Heart left ventricle (tissue), 16 donors: Measurements from ENCODE around the gene ATG2A. TPM values are rescaled to one million over a fixed set of nuclear protein-coding genes. Genes with fewer than 3 reads are reported as not detected.

Source experiments
- ATAC-seq, 4 donors: fragments of 200-7000 bp; cut with Tn5 transposase; one replicate each; pipeline ENCODE4 v1.9.1; 2020 to 2022; ENCODE audit warnings: moderate library complexity in 4 of 4, mild to moderate bottlenecking in 3 of 4, moderate number of reproducible peaks in 1 of 4
- DNase-seq, 5 donors: peaks; one replicate each; pipeline ENCODE4 v3.0.0-alpha.2; 2020
- H3K27ac ChIP-seq, 12 donors: fragments of 200-600 bp; sonication (generic) in 4 of 12; one replicate each; pipeline versions ENCODE4 v1.5.0 to v1.8.0; 2016 to 2022; ENCODE audit warnings: mild to moderate bottlenecking in 2 of 12
- H3K27me3 ChIP-seq, 9 donors: fragments of 200-600 bp; sonication (generic) in 2 of 9; one replicate each; pipeline versions ENCODE4 v1.5.1 to v1.8.0; 2016 to 2022; ENCODE audit warnings: mild to moderate bottlenecking in 3 of 9
- H3K36me3 ChIP-seq, 9 donors: fragments of 200-600 bp; sonication (generic) in 2 of 9; one replicate each; pipeline versions ENCODE4 v1.5.0 to v1.8.0; 2018 to 2022; ENCODE audit warnings: mild to moderate bottlenecking in 2 of 9
- H3K4me1 ChIP-seq, 12 donors: fragments of 200-600 bp; sonication (generic) in 4 of 12; one replicate each; pipeline versions ENCODE4 v1.5.0 to v1.8.0; 2016 to 2022; ENCODE audit warnings: mild to moderate bottlenecking in 3 of 12
- H3K4me3 ChIP-seq, 12 donors: fragments of 200-600 bp; sonication (generic) in 4 of 12; one replicate each; pipeline versions ENCODE4 v1.5.0 to v1.8.0; 2017 to 2022; ENCODE audit warnings: mild to moderate bottlenecking in 9 of 12, moderate library complexity in 4 of 12
- H3K9me3 ChIP-seq, 12 donors: fragments of 200-600 bp; sonication (generic) in 4 of 12; one replicate each; pipeline versions ENCODE4 v1.5.0 to v1.8.0; 2016 to 2022; ENCODE audit warnings: mild to moderate bottlenecking in 1 of 12
- POLR2A ChIP-seq, 2 donors: fragments of 450-650 bp; IDR thresholded peaks; one replicate each; pipeline ENCODE4 v1.6.1; 2017; ENCODE audit warnings: antibody characterized with exemption in 2 of 2, mild to moderate bottlenecking in 2 of 2, moderate library complexity in 2 of 2
- WGBS, 4 donors: extraction: QIAGEN DNeasy Blood & Tissue Kit in 2 of 4; methylation state at CpG; one replicate each; pipeline versions ENCODE4 v1.1.5 to v1.1.7; 2013 to 2018; 5-methylcytosine and 5-hydroxymethylcytosine counted together
- intact Hi-C, 10 donors: fragments of 100-400 bp; cut with DNase I; formaldehyde crosslinking; loops; one replicate each; pipeline versions ENCODE4 v1.11.1 to v1.14.2; 2022
- polyA plus RNA-seq, 2 donors: library from polyadenylated mRNA; stranded (reverse); fragments of 200-250 nt; gene quantifications; one replicate each; pipeline ENCODE4 v1.2.3, GENCODE V29; 2013
- total RNA-seq, 9 donors: library from RNA; depleted of rRNA in 2 of 9; stranded (reverse); fragments of >200 nt in 2 of 9; fragmentation: NEBNext Ultra II Directional in 3 of 9; extraction: Animal tissue kit (Norgen Biotek cat#: 25700) in 3 of 9; gene quantifications; one replicate each; pipeline versions ENCODE4 v1.1.0 to v1.2.4, GENCODE V29; 2016 to 2023
- TF ChIP-seq, protein P1 (sequence below), 12 donors: fragments of 200-600 bp; sonication (generic) in 4 of 12; IDR thresholded peaks; one replicate each; pipeline versions ENCODE4 v1.5.0 to v1.8.0; 2018 to 2022; ENCODE audit warnings: antibody characterized with exemption in 12 of 12, mild to moderate bottlenecking in 5 of 12
- donor health status: ischemic (EF 13 %, LVEDD 7.1; RV severe dilation, severe dysfunction).
- donor health status: healthy with polysubstance abuse.
- donor health status: DM: no; HTN: yes; CAD: no.
- donor health status: DM: no; HTN: no; CAD: no.
- donor health status: ischemic (EF 25% LVEDD 6.9; RV normal size, moderate dysfunction).
- donor health status: ischemic (EF 25% LVEDD 5.7; RV mildly dilated, moderate dysfunction).
- donor health status: healthy.
- donor health status: DM: yes; HTN: yes; CAD: no.
- donor health status: ischemic (EF 35%, LVEDD 5.7; RV mildly dilated, moderate dysfunction).
- donor health status: nonischemic (EF 11% LVEDD 7.7; RV severe dilation, severe dysfunction).
- donor health status: DM: yes; HTN: yes; CAD: no.
- donor health status: PGD.
- donor health status: ischemic (EF 29% LVEDD 5.4; RV normal size, mild dysfunction).
- donor health status: nonischemic (EF 23%, LVEDD 6.1; RV moderate dilation, normal function).

ATG2A gene
- total and polyA plus RNA-seq, 11 donors, result 11.4 to 38.5 (median 16.1) TPM

DNA sequence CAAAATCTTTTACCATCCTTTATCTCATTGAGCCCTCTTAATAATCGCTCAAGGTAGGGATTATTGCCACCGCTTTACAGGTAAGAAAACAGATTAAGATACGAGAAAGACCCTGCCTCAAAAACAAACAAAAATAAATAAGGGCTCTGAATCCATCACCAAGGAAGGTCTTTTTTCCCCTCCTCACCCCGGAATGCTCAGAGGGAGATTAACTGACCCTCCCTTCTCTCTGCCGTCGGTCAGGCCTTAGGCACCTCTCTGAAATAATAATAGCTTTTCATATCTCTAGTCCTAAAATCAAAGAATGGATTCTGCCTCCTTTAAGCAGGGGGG lies 620 bp upstream of the ATG2A start:
- WGBS, 4 donors, result 1 to 7% (median 2%) methylated on average over 6 of the region's 6 CpGs
- no peaks in the 10 kb centered on the region for H3K27me3 ChIP-seq
- no peak for TF ChIP-seq POLR2A (IDR thresholded peaks at IDR 0.05)
- TF ChIP-seq, protein P1, sequence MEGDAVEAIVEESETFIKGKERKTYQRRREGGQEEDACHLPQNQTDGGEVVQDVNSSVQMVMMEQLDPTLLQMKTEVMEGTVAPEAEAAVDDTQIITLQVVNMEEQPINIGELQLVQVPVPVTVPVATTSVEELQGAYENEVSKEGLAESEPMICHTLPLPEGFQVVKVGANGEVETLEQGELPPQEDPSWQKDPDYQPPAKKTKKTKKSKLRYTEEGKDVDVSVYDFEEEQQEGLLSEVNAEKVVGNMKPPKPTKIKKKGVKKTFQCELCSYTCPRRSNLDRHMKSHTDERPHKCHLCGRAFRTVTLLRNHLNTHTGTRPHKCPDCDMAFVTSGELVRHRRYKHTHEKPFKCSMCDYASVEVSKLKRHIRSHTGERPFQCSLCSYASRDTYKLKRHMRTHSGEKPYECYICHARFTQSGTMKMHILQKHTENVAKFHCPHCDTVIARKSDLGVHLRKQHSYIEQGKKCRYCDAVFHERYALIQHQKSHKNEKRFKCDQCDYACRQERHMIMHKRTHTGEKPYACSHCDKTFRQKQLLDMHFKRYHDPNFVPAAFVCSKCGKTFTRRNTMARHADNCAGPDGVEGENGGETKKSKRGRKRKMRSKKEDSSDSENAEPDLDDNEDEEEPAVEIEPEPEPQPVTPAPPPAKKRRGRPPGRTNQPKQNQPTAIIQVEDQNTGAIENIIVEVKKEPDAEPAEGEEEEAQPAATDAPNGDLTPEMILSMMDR (IDR thresholded peaks at IDR 0.05), result no peak
- H3K4me3 ChIP-seq, result peak overlapping the region; percentile 34 to 100 (median 90)
- DNase-seq (no peak), ATAC-seq (no peak)
- intact Hi-C loops, result loop anchor here in 7 of 10 donors (1.0 to 10.0 kb wide), 5 partner anchors 80 to 187 kb away; partner anchors contain the start of genes SNX15 (in 4 of the 7), ARL2 (in 2 of the 7) and BATF2 (in 1 of the 7)
- H3K36me3 ChIP-seq, result peaks cover 0 to 19% (median 17%) of the 10 kb centered on the region in 9 donors
- H3K27ac ChIP-seq, result peak overlapping the region in 11 of 12 donors; percentile 75 to 90 (median 85)
- H3K9me3 ChIP-seq, result no peaks in the 10 kb centered on the region
- peaks cover 0 to 42% (median 26%) of the 10 kb centered on the region in 12 donors for H3K4me1 ChIP-seq

- H3K9me3 ChIP-seq, result no peaks in the 10 kb centered on the region
- intact Hi-C loops, result loop anchor here in 6 of 10 donors (5.0 to 10.0 kb wide), 4 partner anchors 81 to 189 kb away; partner anchors contain the start of genes SNX15 (in 3 of the 6), ARL2 (in 2 of the 6) and BATF2 (in 1 of the 6)
- H3K27me3 ChIP-seq, result no peaks in the 10 kb centered on the region
- TF ChIP-seq, protein P1 (IDR thresholded peaks at IDR 0.05), result no peak
- no peak for TF ChIP-seq POLR2A (IDR thresholded peaks at IDR 0.05)
- peak overlapping the region; percentile 67 to 100 (median 97) for H3K4me3 ChIP-seq
- DNase-seq (peak in 3 of 5 donors; percentile 55 to 69 (median 57)), ATAC-seq (peak in 1 of 4 donors; percentile 0)
- H3K4me1 ChIP-seq, result peaks cover 0 to 42% (median 26%) of the 10 kb centered on the region in 12 donors
- peak overlapping the region in 11 of 12 donors; percentile 61 to 95 (median 85) for H3K27ac ChIP-seq
- WGBS, 4 donors, result 8 to 9% (median 8%) methylated on average over 18 to 23 of the region's 23 CpGs
- peaks cover 0 to 34% (median 31%) of the 10 kb centered on the region in 9 donors for H3K36me3 ChIP-seq
These were observed 802 bp downstream of the ATG2A start for GRCh38 chr11:64916040-64916774.

DNA sequence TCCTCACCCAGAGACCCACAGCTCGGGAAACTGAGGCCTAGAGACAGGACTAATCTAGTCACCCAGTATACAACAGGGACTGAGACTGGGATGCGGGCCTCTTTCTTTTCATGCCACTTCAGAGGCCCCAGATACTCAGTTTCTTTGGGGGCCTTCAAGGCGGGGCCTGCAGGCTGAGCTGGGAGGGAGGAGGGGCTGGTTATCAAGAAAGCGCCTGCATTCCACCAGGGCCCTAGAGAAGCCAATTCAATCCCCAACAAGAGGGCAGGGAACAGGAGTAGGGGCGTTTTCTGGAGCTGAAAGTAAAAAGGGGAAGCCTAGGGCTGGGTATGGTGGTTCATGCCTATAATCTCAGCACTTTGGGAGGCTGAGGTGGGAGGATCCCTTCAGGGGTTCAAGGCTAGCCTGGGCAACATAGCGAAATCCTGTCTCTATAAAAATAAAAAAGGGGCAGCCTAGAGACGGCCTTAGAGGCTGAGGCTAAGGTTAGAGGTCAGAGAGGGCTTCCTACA lies 1.6 kb downstream of the ATG2A start:
- peaks cover 0 to 42% (median 26%) of the 10 kb centered on the region in 12 donors for H3K4me1 ChIP-seq
- no peaks in the 10 kb centered on the region for H3K9me3 ChIP-seq
- ATAC-seq (no peak), DNase-seq (no peak)
- WGBS, 4 donors, result 72 to 75% (median 74%) methylated on average over 7 of the region's 7 CpGs
- TF ChIP-seq POLR2A (IDR thresholded peaks at IDR 0.05), result no peak
- TF ChIP-seq, protein P1 (IDR thresholded peaks at IDR 0.05), result no peak
- peak overlapping the region in 6 of 12 donors; percentile 67 to 100 (median 97) for H3K4me3 ChIP-seq
- H3K27ac ChIP-seq, result peak overlapping the region in 2 of 12 donors; percentile 85 to 95
- H3K36me3 ChIP-seq, result peaks cover 0 to 41% (median 39%) of the 10 kb centered on the region in 9 donors
- no peaks in the 10 kb centered on the region for H3K27me3 ChIP-seq
- intact Hi-C loops, result loop anchor here in 6 of 10 donors (5.0 to 10.0 kb wide), 4 partner anchors 82 to 189 kb away; partner anchors contain the start of genes SNX15 (in 3 of the 6), ARL2 (in 2 of the 6) and BATF2 (in 1 of the 6)

- Histone ChIP-seq H3K36me3 (peaks cover 0 to 54% (median 52%) of the 10 kb centered on the region in 9 donors), H3K4me3 (no peak overlapping the region), H3K4me1 (peaks cover 0 to 33% (median 23%) of the 10 kb centered on the region in 12 donors), H3K27ac (no peak overlapping the region), H3K27me3 (no peaks in the 10 kb centered on the region), H3K9me3 (no peaks in the 10 kb centered on the region)
- no peak for ATAC-seq
- intact Hi-C loops, result loop anchor here in 1 of 10 donors (10.0 kb wide), 1 partner anchor 191 kb away; no protein-coding TSS in a partner anchor
- TF ChIP-seq POLR2A (IDR thresholded peaks at IDR 0.05), result no peak
- TF ChIP-seq, protein P1 (IDR thresholded peaks at IDR 0.05), result no peak
- DNase-seq, result no peak
- 84 to 98% (median 96%) methylated on average over 7 to 17 of the region's 17 CpGs for WGBS, 4 donors
These were observed 2.9 kb downstream of the ATG2A start for GRCh38 chr11:64914123-64914522.
